Measurements from ENCODE around the gene TRIM60. TPM values are rescaled to one million over a fixed set of nuclear protein-coding genes. Genes with fewer than 3 reads are reported as not detected.

TRIM60 gene
- total and polyA plus RNA-seq, 2 of the 4 experiments (the other 2 are of a cell fraction), result not detected

- intact Hi-C loops (cut with micrococcal nuclease) (no loop called here), in situ Hi-C loops (cut with MboI; ENCODE audit: low sequenced_read_pairs) (no loop called here), dilution Hi-C loops (cut with HindIII; ENCODE audit: low sequenced_read_pairs, unreplicated experiment) (no loop called here)
- Histone ChIP-seq H3K36me3 (ENCODE audit: control insufficient read depth, insufficient read depth, low read length) (peaks cover 1% of the 10 kb centered on the region; the same call in 1 of the 2 replicates), H3K23ac (ENCODE audit: low read depth, low read length) (no peak overlapping the region), H3K4ac (ENCODE audit: low read depth, low read length) (no peak overlapping the region), H3K9me1 (ENCODE audit: insufficient read depth, low read length) (no peaks in the 10 kb centered on the region), H3K4me3 (ENCODE audit: insufficient read depth, low read depth, low read length) (no peak overlapping the region), H2BK5ac (ENCODE audit: low read depth, low read length, poor library complexity, severe bottlenecking) (no peak overlapping the region), H4K8ac (ENCODE audit: low read depth in 2 of 2, low read length in 2 of 2) (no peak overlapping the region), H4K20me1 (ENCODE audit: insufficient read depth, low read length) (no peaks in the 10 kb centered on the region), H3K18ac (ENCODE audit: low read depth, low read length) (no peak overlapping the region), H3K79me1 (ENCODE audit: low read depth in 1 of 2, low read length in 2 of 2) (no peaks in the 10 kb centered on the region), H2AK9ac (replicated peaks; ENCODE audit: low read depth, low read length, poor library complexity) (no peak overlapping the region), H2BK20ac (ENCODE audit: low read depth, low read length) (no peak overlapping the region), H3K9me3 (ENCODE audit: control insufficient read depth, insufficient read depth, low read length) (no peaks in the 10 kb centered on the region), H3K56ac (ENCODE audit: extremely low read depth, insufficient read depth, low read length) (no peak overlapping the region), H3K4me2 (ENCODE audit: low read depth, low read length) (no peak overlapping the region), H3K27ac (ENCODE audit: insufficient read depth, low read length) (no peak overlapping the region), H2AK5ac (ENCODE audit: low read depth, low read length) (no peak overlapping the region), H3K14ac (replicated peaks; ENCODE audit: low read depth, low read length) (no peak overlapping the region), H3K27me3 (ENCODE audit: control insufficient read depth, insufficient read depth, low read length) (no peaks in the 10 kb centered on the region), H2BK15ac (ENCODE audit: low read depth, low read length) (no peak overlapping the region), H4K5ac (ENCODE audit: low read depth, low read length) (no peak overlapping the region), H3K4me1 (ENCODE audit: control insufficient read depth, insufficient read depth, low read length) (no peaks in the 10 kb centered on the region), H3K9ac (ENCODE audit: low read depth, low read length) (no peak overlapping the region), H4K91ac (ENCODE audit: insufficient read depth, low read depth, low read length) (no peak overlapping the region), H2AFZ (replicated peaks; ENCODE audit: low read length, poor library complexity) (no peak overlapping the region), H2BK120ac (ENCODE audit: low read depth, low read length) (no peak overlapping the region)
- no TSS peak for BruUV-seq (replicated peaks)
- WGBS, 2 experiments (ENCODE audit: extremely low coverage in 2 of 2, insufficient read length in 1 of 2), result no CpG with 5 or more reads among the region's 2 CpGs
- CTCF ChIA-PET, result interaction anchor here (0.6 kb wide), 2 partner anchors 10 to 11 kb away, joined by 3 to 6 read pairs; no protein-coding TSS in a partner anchor
- no peak for ATAC-seq (ENCODE audit: low read depth)
- no peak for DNase-seq
- TF ChIP-seq ELK1 (IDR thresholded peaks at IDR 0.05; ENCODE audit: borderline replicate concordance, low read depth, low read length), result no peak
- TF ChIP-seq CEBPB (IDR thresholded peaks at IDR 0.05; ENCODE audit: low read depth, low read length), result peak; percentile 3; the same call in 1 of the 2 replicates
- TF ChIP-seq USF2 (IDR thresholded peaks at IDR 0.05; ENCODE audit: low read depth, low read length), result no peak
- TF ChIP-seq MAFK (IDR thresholded peaks at IDR 0.05; ENCODE audit: low read depth, low read length), result no peak
- POLR2A ChIA-PET (ENCODE audit: unreplicated experiment), result no interaction called here
Measured at GRCh38 chr4:165085946-165086345, 54.1 kb downstream of the TRIM60 start.
